ENCODE data around the gene DNM3.

GRCh38 chr1:171800851-171801250 lies 40.4 kb upstream of the DNM3 start:
- TF ChIP-seq POLR2AphosphoS5 (IDR thresholded peaks at IDR 0.05): no peak
- no peak for TF ChIP-seq CTCF (IDR thresholded peaks at IDR 0.05)
